ENCODE results near the gene VWF.
A peak's percentile ranks its signal among the peaks of the same experiment; 100 is the strongest.

VWF gene

GRCh38 chr12:6061660-6062059 is 62.8 kb downstream of the VWF start:
- DNase-seq, result no peak

GRCh38 chr12:6059860-6060565 is 64.5 kb downstream of the VWF start:
- no peak for DNase-seq

GRCh38 chr12:6059221-6059620 is 65.2 kb downstream of the VWF start:
- no peak for DNase-seq

GRCh38 chr12:6058481-6059161 is 65.8 kb downstream of the VWF start:
- no peak for DNase-seq

DNA sequence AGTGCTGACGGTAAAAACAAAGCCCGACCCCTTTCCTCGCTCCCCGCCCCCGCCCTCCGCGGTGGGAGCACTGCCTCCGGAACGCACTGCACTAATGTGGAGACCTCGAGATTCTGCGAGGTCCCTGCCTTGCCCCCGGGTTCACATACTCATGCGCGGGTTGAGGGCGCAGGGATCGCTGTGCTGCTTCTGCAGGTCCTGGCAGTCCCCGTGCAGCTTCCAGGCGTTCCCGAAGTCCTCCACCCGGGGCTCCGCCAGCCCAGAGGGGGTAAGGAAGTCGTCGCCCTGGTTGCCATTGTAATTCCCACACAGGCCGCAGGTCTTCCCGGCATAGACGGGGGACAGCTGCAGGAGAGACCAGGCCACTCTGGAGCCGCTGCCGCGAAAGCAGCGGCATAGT is 66.8 kb downstream of the VWF start:
- DNase-seq, result no peak

GRCh38 chr12:6056406-6057240 is 67.8 kb downstream of the VWF start:
- DNase-seq, result no peak

- DNase-seq, result no peak
Observed at GRCh38 chr12:6053541-6053940, 70.9 kb downstream of the VWF start.

DNA sequence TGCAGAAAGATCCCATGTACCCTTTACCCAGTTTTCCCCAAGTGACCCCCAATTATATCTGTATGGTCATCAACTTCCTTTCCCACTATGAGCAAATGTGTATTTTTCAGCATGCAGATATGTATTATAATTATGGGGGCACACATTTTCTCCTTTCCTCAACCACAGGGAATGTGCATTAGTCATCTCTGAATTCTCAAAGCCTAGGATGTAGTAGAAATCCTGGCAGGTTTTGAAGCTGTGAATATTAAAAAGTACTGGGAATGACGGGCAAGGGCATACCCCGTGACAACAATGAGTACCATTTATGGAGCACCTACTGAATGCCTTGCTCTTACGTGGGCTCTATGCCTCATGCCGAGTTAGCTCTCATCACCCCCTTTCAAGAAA is 71.5 kb downstream of the VWF start:
- no peak for DNase-seq

GRCh38 chr12:6052206-6052939 is 72.1 kb downstream of the VWF start:
- DNase-seq, result no peak

GRCh38 chr12:6049992-6050391 is 74.5 kb downstream of the VWF start:
- DNase-seq, result no peak

DNA sequence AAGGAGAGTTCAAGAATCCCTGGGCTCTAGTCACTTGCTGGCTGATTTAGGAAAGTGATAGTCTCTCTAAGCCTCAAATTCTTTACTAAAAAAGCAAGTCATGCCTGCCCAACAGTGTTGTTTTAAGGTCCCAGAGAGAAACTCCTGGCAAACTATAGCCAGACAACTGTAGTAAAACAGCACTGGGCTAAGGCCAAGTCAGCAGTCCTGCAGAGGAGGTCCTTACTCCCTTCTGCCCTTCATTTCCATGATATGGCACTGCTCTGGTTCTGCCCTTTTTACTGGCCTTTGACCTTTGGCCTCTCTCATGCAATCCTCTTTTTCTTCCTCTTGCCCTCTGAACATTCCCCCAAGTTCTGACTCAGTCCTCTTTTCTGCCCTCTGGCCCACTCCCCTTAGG is 74.9 kb downstream of the VWF start:
- DNase-seq, result no peak

DNA sequence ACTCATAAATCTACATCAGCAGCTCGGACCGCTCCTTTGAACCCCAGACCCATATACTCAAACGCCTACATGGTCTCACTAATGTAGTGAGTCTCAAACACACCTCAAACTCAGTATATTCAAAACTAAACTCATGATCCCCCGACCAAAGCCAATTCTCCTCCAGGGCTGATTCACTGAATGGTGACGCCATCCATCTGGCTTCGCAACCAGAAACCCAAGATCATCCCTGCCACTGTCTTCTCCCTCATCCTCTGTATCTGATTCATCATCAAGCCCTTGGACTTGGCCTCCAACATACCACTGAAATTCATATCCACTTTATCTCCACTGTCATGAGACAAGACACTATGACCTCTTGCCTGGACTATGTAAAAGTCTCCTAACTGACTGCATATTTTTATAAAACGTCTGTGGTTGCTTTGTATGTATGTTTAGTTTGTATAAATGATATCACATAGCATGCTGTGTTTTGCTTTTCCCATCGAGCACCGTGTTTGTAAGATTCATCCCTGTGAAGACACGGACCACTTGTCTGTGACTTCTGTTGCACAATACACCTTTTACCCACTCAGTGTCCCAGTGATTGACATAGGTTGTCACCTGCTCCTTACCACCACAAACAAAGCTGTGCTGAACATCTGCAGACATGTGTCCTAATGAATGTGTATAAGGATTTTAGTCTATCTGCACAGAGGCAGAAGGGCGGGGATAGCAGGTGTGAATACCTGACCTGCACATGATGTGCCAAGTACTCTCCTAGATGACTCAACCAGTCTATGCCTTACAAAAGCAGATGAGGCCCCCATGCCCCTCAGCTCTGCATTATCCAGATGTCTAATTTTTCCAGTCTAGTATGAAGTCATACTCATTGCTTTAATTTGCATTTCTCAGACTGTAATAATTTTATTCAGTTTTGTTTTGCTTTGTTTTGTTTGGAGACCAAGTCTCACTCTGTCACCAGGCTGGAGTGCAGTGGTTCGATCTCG is 76.9 kb downstream of the VWF start:
- DNase-seq, result no peak

- no peak for DNase-seq
Observed at GRCh38 chr12:6046511-6047180, 77.8 kb downstream of the VWF start.

DNA sequence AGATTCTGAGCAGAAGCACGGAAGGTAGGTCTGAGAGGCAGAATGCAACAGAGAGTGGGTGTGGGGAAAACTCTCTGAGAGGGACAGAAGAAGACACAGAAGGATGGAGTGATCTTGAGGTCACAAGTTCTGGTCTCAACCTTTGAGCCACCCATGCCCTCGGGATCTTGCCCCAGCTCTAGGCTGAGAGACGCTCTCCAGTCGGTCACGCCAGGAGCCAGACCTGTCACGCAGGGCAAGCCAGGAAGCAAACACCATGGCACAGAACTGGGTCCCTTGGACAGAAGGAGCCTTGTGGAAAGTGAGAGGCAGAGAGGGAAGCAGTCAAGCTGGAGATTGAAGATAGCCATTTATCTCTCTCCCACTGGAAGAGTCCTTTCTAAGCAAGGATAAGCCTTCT is 79.0 kb downstream of the VWF start:
- no peak for DNase-seq

DNA sequence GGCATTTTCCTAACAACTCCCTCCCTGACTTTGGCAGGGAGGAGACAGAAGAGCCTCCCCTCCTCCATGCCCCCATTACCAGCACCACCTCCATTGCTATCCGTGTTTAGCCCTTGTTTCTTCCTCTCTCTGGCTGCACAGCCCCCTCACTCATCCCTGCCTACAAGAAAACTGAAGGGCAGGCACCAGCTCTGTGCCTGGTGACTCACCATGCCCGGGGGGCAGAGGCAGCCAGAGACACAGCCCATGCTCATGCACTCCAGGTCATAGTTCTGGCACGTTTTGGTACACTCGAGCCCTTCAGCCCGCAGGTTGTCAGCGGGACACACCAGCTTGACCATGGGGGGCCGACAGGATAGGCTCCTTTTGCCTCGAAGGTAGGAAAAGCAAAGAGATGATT is 80.4 kb downstream of the VWF start:
- DNase-seq, result no peak

DNA sequence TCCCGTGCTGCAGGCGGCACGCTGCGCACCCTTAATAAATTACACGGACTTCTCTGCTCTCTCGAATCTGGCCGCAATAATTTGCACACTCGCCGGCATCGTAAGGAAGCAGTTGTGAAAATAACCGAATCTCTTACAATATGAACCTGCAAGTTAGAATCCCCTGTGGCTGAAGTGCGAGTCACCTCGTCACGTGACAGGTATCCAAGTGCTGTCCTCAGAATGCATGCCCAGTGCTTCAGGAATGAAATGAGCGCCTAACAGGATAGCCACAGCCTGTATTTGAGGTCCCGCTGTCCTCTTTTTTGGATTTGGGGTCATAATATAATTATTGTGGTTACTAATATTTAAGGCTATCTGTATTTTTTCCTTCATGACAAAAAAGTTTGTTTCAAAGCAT is 82.0 kb downstream of the VWF start:
- no peak for DNase-seq

DNA sequence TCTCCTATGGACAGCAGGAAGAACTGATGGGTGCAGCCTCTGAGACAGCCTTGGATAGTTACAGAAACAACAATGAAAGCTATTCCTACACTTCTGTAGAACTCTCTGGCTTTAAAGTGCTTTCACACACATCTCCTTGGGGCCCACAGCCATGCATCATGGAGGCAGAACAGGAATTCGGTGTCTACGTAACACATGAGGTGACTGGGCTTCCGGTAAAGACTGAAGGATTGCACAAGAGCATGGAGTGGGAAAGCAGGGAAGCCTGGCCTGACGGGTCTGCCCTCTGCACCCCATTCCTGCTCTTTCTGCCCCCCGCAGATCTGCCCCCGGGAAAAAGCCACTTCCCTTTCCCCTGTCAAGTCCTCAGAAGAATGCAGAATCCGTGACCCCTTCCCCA is 82.6 kb downstream of the VWF start:
- DNase-seq, result no peak

- DNase-seq, result no peak
Observed at GRCh38 chr12:6040815-6041214, 83.7 kb downstream of the VWF start.

DNA sequence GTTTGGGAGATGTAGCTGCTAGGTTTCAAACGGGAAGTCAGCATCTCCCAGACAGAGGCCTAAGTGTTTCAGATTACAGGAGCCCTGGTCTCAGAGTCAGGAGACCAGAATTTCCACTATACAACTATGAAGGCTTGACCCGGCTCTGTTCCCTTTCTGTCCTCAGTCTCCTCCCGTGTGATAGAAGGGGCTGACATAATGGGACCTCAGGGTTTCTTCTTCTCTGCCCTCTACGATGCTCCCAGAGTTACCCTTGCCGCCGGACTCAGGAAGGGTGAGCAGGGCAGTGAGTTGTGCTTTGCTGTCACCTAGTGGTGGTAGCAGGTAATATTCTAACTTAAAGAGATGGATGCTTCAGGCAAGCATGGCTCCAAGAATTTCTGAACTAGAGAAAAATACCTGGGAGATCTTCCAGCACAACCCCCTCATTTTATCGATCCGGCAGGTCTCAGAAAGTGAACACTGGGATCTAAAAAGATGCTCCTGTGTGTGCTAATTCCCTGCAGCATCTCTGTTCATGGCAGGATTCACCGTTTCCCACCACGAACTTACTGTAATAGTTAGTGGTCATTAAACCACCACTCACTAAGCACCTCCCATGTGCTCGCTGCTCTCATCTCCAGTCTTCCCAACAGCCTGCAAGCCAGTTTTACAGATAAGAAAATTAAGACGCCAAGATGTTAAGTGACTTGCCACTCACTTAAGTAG is 84.4 kb downstream of the VWF start:
- peak in 37 of 51 donors; percentile 9 to 78 (median 41) for DNase-seq

Data from hypothalamus (tissue), 51 donors.